Esophagus squamous epithelium (tissue), 5 donors: ENCODE results near the gene UBXN1. TPM values are rescaled to one million over a fixed set of nuclear protein-coding genes. Genes with fewer than 3 reads are reported as not detected.

Experiments
- DNase-seq: peaks from one replicate; lab custom pipeline; 2025; lab: John Stamatoyannopoulos, UW
- H3K27ac ChIP-seq, 4 donors: fragments of 200-600 bp; sonication (generic); one replicate each; pipeline ENCODE4 v1.5.1; 2016 to 2019; ENCODE audit warnings: mild to moderate bottlenecking in 1 of 4
- H3K27me3 ChIP-seq, 4 donors: fragments of 200-600 bp; sonication (generic); 1 replicate in 3 of 4; 2 replicates in 1 of 4; pipeline versions ENCODE4 v1.5.1 to v1.6.0; 2017 to 2021; ENCODE audit warnings: antibody characterized with exemption in 1 of 4
- H3K36me3 ChIP-seq, 3 donors: fragments of 200-600 bp; sonication (generic); one replicate each; pipeline ENCODE4 v1.5.1; 2016 to 2019
- H3K4me1 ChIP-seq, 3 donors: fragments of 200-600 bp; sonication (generic); one replicate each; pipeline ENCODE4 v1.5.1; 2017 to 2019
- H3K4me3 ChIP-seq, 4 donors: fragments of 200-600 bp; sonication (generic); 1 replicate in 3 of 4; 2 replicates in 1 of 4; pipeline ENCODE4 v1.5.1; 2016 to 2019; ENCODE audit warnings: mild to moderate bottlenecking in 2 of 4, moderate library complexity in 1 of 4
- H3K9me3 ChIP-seq, 3 donors: fragments of 200-600 bp; sonication (generic); one replicate each; pipeline ENCODE4 v1.5.1; 2016 to 2019
- POLR2A ChIP-seq, 4 donors: fragments of 450-650 bp; IDR thresholded peaks; one replicate each; pipeline ENCODE4 v1.6.1; 2017; ENCODE audit warnings: antibody characterized with exemption in 4 of 4, mild to moderate bottlenecking in 4 of 4, moderate library complexity in 3 of 4
- WGBS, 2 donors: methylation state at CpG; one replicate each; pipeline ENCODE4 v1.1.5; 2018; 5-methylcytosine and 5-hydroxymethylcytosine counted together
- intact Hi-C: fragments of 100-400 bp; cut with DNase I; formaldehyde crosslinking; loops from one replicate; pipeline ENCODE4 v1.15.0; 2022
- total RNA-seq, 4 donors: library from RNA; depleted of rRNA; stranded (reverse); fragments of >200 nt; gene quantifications; one replicate each; pipeline ENCODE4 v1.1.0, GENCODE V29; 2016
- TF ChIP-seq, protein P1 (sequence below), 6 experiments: fragments of 450-650 bp in 4 of 6; fragments of 200-600 bp in 2 of 6; sonication (generic) in 2 of 6; IDR thresholded peaks; one replicate each; pipeline ENCODE4 v1.5.1; 2016 to 2019; ENCODE audit warnings: antibody characterized with exemption in 6 of 6, mild to moderate bottlenecking in 4 of 6, moderate library complexity in 4 of 6
- donor health status: DM: yes; HTN: yes; CAD: no.

Gene UBXN1
- total RNA-seq, 4 donors from 2014 or later = 67.3 to 148 (median 86.1) TPM

DNA sequence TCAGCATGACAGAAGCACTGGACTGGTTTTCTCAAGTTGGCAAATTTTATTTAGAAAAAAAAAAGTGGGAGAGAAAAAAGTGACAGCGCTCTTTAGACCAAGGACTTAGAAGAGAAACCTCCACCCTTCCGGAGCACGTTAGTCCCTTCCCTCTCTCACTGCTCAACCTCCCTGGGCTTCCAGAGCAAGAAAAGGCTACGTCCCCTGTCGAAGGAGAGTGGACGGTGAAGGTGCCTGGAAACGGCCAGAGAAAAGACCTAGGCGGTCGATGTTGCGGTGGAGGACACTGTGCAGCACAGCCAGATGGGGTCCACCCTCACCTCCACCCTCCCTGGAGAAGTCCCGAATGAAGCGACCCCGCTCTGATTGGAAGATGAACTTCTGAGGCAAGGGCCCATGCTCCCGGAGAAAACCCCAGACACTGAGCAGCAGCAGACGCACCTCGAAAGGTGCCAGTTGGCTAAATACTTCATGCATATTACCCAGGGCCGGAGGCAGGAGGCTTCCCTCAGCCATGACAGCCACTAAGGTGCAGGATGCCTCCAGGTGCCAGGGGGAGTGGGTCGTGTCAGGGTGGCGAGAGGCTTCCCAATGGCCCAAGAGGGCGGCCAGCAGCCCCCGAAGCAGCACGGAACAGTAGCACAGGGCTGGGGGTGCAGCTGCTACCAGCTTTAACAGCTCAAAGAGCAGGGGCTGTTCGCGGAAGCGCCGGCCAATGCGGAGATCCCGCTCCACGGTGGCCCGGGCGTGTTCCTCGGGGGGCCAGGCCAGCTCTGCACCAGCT is 31.9 kb downstream of the UBXN1 start:
- peaks cover 0 to 65% (median 30%) of the 10 kb centered on the region in 3 donors for H3K36me3 ChIP-seq
- intact Hi-C loops = no loop called here

DNA sequence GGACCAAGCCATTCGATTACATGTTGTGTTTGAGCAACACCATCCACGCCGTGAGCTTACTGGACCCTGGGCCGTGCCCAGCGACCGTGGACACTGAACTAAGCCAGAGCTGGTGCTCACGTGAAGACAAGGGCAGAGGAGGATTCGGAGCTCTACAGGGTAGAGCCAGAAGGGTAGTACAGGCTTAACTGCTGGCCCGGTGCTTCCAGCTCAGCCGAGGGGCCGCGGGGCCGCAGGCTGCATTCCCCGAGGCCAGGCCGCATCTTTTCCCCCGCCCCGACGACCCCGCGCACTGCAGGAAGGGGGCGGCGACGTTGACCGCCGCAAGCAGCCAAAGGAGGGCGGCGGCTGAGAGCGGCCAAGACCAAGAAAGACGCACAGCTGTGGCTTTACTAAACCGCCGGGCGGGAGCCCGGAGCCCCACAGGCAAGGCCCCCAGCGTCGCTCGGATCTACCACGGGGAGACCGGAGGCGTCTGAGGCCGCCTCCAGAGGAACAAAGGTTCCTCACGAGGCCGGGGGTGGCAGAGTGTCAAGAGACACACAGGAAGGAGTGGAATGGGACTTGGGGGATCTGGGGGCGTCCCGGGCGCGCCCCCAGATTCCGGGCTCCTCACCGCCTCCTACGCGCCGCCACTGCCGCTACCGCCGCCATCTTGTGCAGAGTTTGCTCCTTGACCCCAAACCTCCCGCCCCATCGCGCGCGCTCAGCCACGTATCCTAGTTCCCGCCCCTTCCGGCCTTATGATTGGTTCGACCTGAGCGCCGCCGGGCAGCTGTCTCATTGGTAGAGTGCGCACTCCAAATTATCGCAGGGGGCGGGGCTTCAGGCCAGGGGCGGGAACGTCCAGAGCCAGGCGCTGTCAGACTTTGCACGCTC is 32.7 kb downstream of the UBXN1 start, which contains the start of gene GANAB:
Gene GANAB (minus strand): TSS at position 668 of the 879 bp plus-strand sequence. CDS start 14 bp downstream, at position 654.
- peaks cover 18 to 44% (median 20%) of the 10 kb centered on the region in 3 donors for H3K4me1 ChIP-seq
- intact Hi-C loops = no loop called here
- TF ChIP-seq, protein P1, sequence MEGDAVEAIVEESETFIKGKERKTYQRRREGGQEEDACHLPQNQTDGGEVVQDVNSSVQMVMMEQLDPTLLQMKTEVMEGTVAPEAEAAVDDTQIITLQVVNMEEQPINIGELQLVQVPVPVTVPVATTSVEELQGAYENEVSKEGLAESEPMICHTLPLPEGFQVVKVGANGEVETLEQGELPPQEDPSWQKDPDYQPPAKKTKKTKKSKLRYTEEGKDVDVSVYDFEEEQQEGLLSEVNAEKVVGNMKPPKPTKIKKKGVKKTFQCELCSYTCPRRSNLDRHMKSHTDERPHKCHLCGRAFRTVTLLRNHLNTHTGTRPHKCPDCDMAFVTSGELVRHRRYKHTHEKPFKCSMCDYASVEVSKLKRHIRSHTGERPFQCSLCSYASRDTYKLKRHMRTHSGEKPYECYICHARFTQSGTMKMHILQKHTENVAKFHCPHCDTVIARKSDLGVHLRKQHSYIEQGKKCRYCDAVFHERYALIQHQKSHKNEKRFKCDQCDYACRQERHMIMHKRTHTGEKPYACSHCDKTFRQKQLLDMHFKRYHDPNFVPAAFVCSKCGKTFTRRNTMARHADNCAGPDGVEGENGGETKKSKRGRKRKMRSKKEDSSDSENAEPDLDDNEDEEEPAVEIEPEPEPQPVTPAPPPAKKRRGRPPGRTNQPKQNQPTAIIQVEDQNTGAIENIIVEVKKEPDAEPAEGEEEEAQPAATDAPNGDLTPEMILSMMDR (IDR thresholded peaks at IDR 0.05) = no peak
- TF ChIP-seq POLR2A (IDR thresholded peaks at IDR 0.05) = peak in 3 of 4 donors; percentile 71 to 82 (median 74)
- H3K27me3 ChIP-seq = no peaks in the 10 kb centered on the region
- peak within 1 kb of the TSS; percentile 92 to 96 (median 94) for H3K27ac ChIP-seq
- peaks cover 0 to 67% (median 30%) of the 10 kb centered on the region in 3 donors for H3K36me3 ChIP-seq
- peak; percentile 98 for DNase-seq
- H3K4me3 ChIP-seq = peak within 1 kb of the TSS; percentile 76 to 96 (median 94)
- 0% methylated on average over 11 to 37 of the region's 73 CpGs for WGBS, 2 donors
- H3K9me3 ChIP-seq = no peaks in the 10 kb centered on the region

More for the DNA sequence above, 31.9 kb downstream of the UBXN1 start:
- TF ChIP-seq, protein P1 (IDR thresholded peaks at IDR 0.05) = no peak
- no peak for TF ChIP-seq POLR2A (IDR thresholded peaks at IDR 0.05)
- WGBS, 2 donors = 8 to 57% methylated on average over 5 to 8 of the region's 32 CpGs
- DNase-seq = no peak
- Histone ChIP-seq H3K4me1 (peaks cover 23 to 53% (median 27%) of the 10 kb centered on the region in 3 donors), H3K27me3 (no peaks in the 10 kb centered on the region), H3K27ac (peak overlapping the region in 3 of 4 donors; percentile 92 to 96 (median 94)), H3K9me3 (no peaks in the 10 kb centered on the region), H3K4me3 (peak overlapping the region in 2 of 4 donors; percentile 76 to 96)

DNA sequence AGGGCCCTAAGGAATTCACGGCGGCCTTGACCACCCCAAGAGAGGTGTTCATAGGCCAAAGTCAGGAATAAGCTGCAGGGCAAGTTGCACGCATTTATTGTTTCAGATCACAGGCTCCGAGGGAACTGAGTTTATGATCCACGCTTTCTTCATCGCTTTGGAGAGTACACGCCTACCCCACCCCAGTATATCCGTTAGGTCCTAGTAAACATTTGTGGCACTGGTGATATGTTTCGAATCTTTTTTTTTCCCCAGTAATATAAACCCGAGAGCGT is 33.3 kb downstream of the UBXN1 start:
- no peak for DNase-seq
- no peaks in the 10 kb centered on the region for H3K27me3 ChIP-seq
- 13 to 15% methylated on average over 11 of the region's 11 CpGs for WGBS, 2 donors
- H3K4me1 ChIP-seq = peaks cover 18 to 39% (median 20%) of the 10 kb centered on the region in 3 donors
- peaks cover 0 to 67% (median 30%) of the 10 kb centered on the region in 3 donors for H3K36me3 ChIP-seq
- H3K27ac ChIP-seq = peak overlapping the region; percentile 92 to 96 (median 94)
- H3K4me3 ChIP-seq = peak overlapping the region; percentile 76 to 96 (median 94)
- no peaks in the 10 kb centered on the region for H3K9me3 ChIP-seq
- TF ChIP-seq, protein P1 (IDR thresholded peaks at IDR 0.05) = no peak
- TF ChIP-seq POLR2A (IDR thresholded peaks at IDR 0.05) = no peak
- intact Hi-C loops = no loop called here

DNA sequence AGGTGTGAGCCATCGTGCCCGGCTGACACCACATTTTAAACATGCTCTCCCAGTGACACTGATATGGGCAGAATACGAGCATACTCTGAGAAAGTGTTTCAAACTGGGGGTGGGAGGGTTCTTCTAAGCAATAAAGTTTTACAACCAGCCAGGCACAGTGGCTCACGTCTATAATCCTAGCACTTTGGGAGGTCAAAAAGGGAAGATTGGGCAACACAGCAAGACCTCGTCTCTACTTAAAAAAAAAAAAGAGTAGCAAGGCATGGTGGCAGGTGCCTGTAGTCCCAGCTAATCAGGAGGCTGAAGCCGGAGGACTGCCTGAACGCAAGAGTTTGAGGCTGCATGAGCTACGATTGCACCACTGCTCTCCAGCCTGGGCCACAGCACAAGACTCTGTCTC is 34.7 kb downstream of the UBXN1 start:
- no peak overlapping the region for H3K4me3 ChIP-seq
- H3K36me3 ChIP-seq = peaks cover 0 to 61% (median 24%) of the 10 kb centered on the region in 3 donors
- TF ChIP-seq, protein P1 (IDR thresholded peaks at IDR 0.05) = no peak
- no peak for TF ChIP-seq POLR2A (IDR thresholded peaks at IDR 0.05)
- peaks cover 18 to 43% (median 20%) of the 10 kb centered on the region in 3 donors for H3K4me1 ChIP-seq
- DNase-seq = no peak
- no peak overlapping the region for H3K27ac ChIP-seq
- H3K9me3 ChIP-seq = no peaks in the 10 kb centered on the region
- intact Hi-C loops = no loop called here
- WGBS, 2 donors = 79 to 89% methylated on average over 6 of the region's 8 CpGs
- no peaks in the 10 kb centered on the region for H3K27me3 ChIP-seq
